ENCODE data around the gene AFTPH. TPM values are rescaled to one million over a fixed set of nuclear protein-coding genes. Genes with fewer than 3 reads are reported as not detected.

The AFTPH gene
- polyA plus RNA-seq, 1 experiment, result 22.0 TPM

- ChIA-PET CTCF (no interaction called here), POLR2A (no interaction called here)
- H3K27me3 ChIP-seq (ENCODE audit: control insufficient read depth, insufficient read depth, low read length), result no peaks in the 10 kb centered on the region
- DNase-seq (ENCODE audit: low read depth, low spot score), result no peak
- TF ChIP-seq, protein P1, sequence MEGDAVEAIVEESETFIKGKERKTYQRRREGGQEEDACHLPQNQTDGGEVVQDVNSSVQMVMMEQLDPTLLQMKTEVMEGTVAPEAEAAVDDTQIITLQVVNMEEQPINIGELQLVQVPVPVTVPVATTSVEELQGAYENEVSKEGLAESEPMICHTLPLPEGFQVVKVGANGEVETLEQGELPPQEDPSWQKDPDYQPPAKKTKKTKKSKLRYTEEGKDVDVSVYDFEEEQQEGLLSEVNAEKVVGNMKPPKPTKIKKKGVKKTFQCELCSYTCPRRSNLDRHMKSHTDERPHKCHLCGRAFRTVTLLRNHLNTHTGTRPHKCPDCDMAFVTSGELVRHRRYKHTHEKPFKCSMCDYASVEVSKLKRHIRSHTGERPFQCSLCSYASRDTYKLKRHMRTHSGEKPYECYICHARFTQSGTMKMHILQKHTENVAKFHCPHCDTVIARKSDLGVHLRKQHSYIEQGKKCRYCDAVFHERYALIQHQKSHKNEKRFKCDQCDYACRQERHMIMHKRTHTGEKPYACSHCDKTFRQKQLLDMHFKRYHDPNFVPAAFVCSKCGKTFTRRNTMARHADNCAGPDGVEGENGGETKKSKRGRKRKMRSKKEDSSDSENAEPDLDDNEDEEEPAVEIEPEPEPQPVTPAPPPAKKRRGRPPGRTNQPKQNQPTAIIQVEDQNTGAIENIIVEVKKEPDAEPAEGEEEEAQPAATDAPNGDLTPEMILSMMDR (IDR thresholded peaks at IDR 0.05; ENCODE audit: low read depth, low read length), result no peak
- H3K9me3 ChIP-seq (ENCODE audit: control insufficient read depth, insufficient read depth, low read length), result no peaks in the 10 kb centered on the region
- no peak overlapping the region for H3K4me3 ChIP-seq (ENCODE audit: low read depth, low read length)
- H3K27ac ChIP-seq (ENCODE audit: low read depth, low read length), result no peak overlapping the region
Measured at GRCh38 chr2:64641599-64641998, 117.5 kb downstream of the AFTPH start.

Small RNAs within 50 kb of the gene (small RNA-seq; reads per million reads assigned to genes)
- not detected for gene RNU6-100P (ENCODE audit: insufficient read length, low read depth)

Other genes starting within 250 kb of the AFTPH start
- gene LGALSL, start 70.2 kb upstream of the AFTPH start, polyA plus RNA-seq (2011; rRNA removed), result 0.56 and 0.63 TPM in 2 replicates
- 9.9 and 10.1 TPM in 2 replicates for gene SERTAD2, start 129.6 kb downstream of the AFTPH start, polyA plus RNA-seq (2011; rRNA removed)